ENCODE data around the gene PWWP2B. TPM values are rescaled to one million over a fixed set of nuclear protein-coding genes. Genes with fewer than 3 reads are reported as not detected.

Gene PWWP2B
- total and polyA plus RNA-seq, 2 of the 13 experiments (the other 11 are each of a cell fraction or from before 2014, with no cell fraction given): 2.3 to 4.7 TPM

GRCh38 chr10:132387764-132388210 is 9.2 kb upstream of the PWWP2B start (continued):
- TF ChIP-seq REL (CRISPR knock-in tag; conservative IDR thresholded peaks at IDR 0.05) (no peak), ZNF768 (CRISPR knock-in tag; IDR thresholded peaks at IDR 0.05) (peak; percentile 46; the same call in 1 of the 2 replicates), ELF1 (CRISPR knock-in tag; IDR thresholded peaks at IDR 0.05) (no peak), ZSCAN21 (CRISPR knock-in tag; IDR thresholded peaks at IDR 0.05; ENCODE audit: borderline replicate concordance) (0 out of 2 replicates have a peak, but pooled peaks have one; percentile 37), ZNF788 (CRISPR knock-in tag; IDR thresholded peaks at IDR 0.05; ENCODE audit: borderline replicate concordance) (no peak), GABPB1 (CRISPR knock-in tag; IDR thresholded peaks at IDR 0.05) (peak; percentile 44; the same call in 1 of the 2 replicates), IKZF5 (CRISPR knock-in tag; IDR thresholded peaks at IDR 0.05) (0 out of 2 replicates have a peak, but pooled peaks have one; percentile 25), SP4 (CRISPR knock-in tag; IDR thresholded peaks at IDR 0.05) (peak; percentile 50; the same call in 1 of the 2 replicates), MTF2 (CRISPR knock-in tag; IDR thresholded peaks at IDR 0.05; ENCODE audit: borderline replicate concordance) (peak; percentile 53; the same call in 1 of the 2 replicates), ZNF3 (CRISPR knock-in tag; IDR thresholded peaks at IDR 0.05) (no peak), ATAD3A (CRISPR knock-in tag; IDR thresholded peaks at IDR 0.05) (no peak), MZF1 (CRISPR knock-in tag; IDR thresholded peaks at IDR 0.05; ENCODE audit: borderline replicate concordance) (no peak), RAD21 (CRISPR knock-in tag; IDR thresholded peaks at IDR 0.05) (peak; percentile 69), REPIN1 (CRISPR knock-in tag; IDR thresholded peaks at IDR 0.05; ENCODE audit: borderline replicate concordance, low read depth) (0 out of 2 replicates have a peak, but pooled peaks have one; percentile 29), NR2F6 (IDR thresholded peaks at IDR 0.05) (no peak), NR2F6 (CRISPR knock-in tag; IDR thresholded peaks at IDR 0.05) (peak; percentile 18; the same call in 1 of the 2 replicates), ZBTB44 (CRISPR knock-in tag; IDR thresholded peaks at IDR 0.05) (no peak), NPAS2 (CRISPR knock-in tag; IDR thresholded peaks at IDR 0.05; ENCODE audit: borderline replicate concordance) (no peak), RFXAP (CRISPR knock-in tag; IDR thresholded peaks at IDR 0.05; ENCODE audit: borderline replicate concordance) (no peak), MAZ (IDR thresholded peaks at IDR 0.05; ENCODE audit: borderline replicate concordance, low read depth, low read length) (peak; percentile 44; the same call in 1 of the 2 replicates), MAZ (CRISPR knock-in tag; IDR thresholded peaks at IDR 0.05; ENCODE audit: low read depth) (no peak; the same call in 1 of the 2 replicates), BCL6 (CRISPR knock-in tag; IDR thresholded peaks at IDR 0.05) (0 out of 2 replicates have a peak, but pooled peaks have one; percentile 10), IRF2 (CRISPR knock-in tag; IDR thresholded peaks at IDR 0.05) (0 out of 2 replicates have a peak, but pooled peaks have one; percentile 28), ARHGAP35 (CRISPR knock-in tag; IDR thresholded peaks at IDR 0.05; ENCODE audit: borderline replicate concordance) (no peak), ZFX (CRISPR knock-in tag; IDR thresholded peaks at IDR 0.05; ENCODE audit: low read depth) (peak; percentile 20; the same call in 1 of the 2 replicates), SPEN (CRISPR knock-in tag; IDR thresholded peaks at IDR 0.05; ENCODE audit: low read depth) (no peak), MYNN (CRISPR knock-in tag; IDR thresholded peaks at IDR 0.05; ENCODE audit: low read depth) (no peak), TEAD3 (CRISPR knock-in tag; optimal IDR thresholded peaks at IDR 0.05; ENCODE audit: borderline replicate concordance) (peak; percentile 24), NCOA1 (CRISPR knock-in tag; IDR thresholded peaks at IDR 0.05) (no peak), ZNF225 (CRISPR knock-in tag; IDR thresholded peaks at IDR 0.05) (no peak), STAG1 (CRISPR knock-in tag; IDR thresholded peaks at IDR 0.05) (peak; percentile 77), PHF5A (CRISPR knock-in tag; IDR thresholded peaks at IDR 0.05; ENCODE audit: low read depth, unreplicated experiment) (no peak)
